ENCODE data around the gene KIAA1217.

The KIAA1217 gene

GRCh38 chr10:24208661-24209431 is at the start of gene KIAA1217:
Gene KIAA1217, plus strand, starts transcription at chr10:24209138. Its CDS starts 56 bp downstream, at chr10:24209194.
- DNase-seq: no peak

GRCh38 chr10:24162206-24162985 is 46.5 kb upstream of the KIAA1217 start:
- no peak for DNase-seq

GRCh38 chr10:24163485-24163884 is 45.5 kb upstream of the KIAA1217 start:
- DNase-seq: no peak

- no peak for DNase-seq
These were observed 40.4 kb upstream of the KIAA1217 start for GRCh38 chr10:24168258-24169170.

- DNase-seq: no peak
These were observed 38.7 kb upstream of the KIAA1217 start for GRCh38 chr10:24170199-24170598.

GRCh38 chr10:24172909-24173308 is 36.0 kb upstream of the KIAA1217 start:
- no peak for DNase-seq

GRCh38 chr10:24174014-24174413 is 34.9 kb upstream of the KIAA1217 start:
- DNase-seq: no peak

GRCh38 chr10:24176658-24177057 is 32.3 kb upstream of the KIAA1217 start:
- DNase-seq: no peak

- no peak for DNase-seq
These were observed 31.3 kb upstream of the KIAA1217 start for GRCh38 chr10:24177636-24178035.

- DNase-seq: no peak
These were observed 28.0 kb upstream of the KIAA1217 start for GRCh38 chr10:24180891-24181290.

GRCh38 chr10:24184455-24184854 is 24.5 kb upstream of the KIAA1217 start:
- no peak for DNase-seq

- no peak for DNase-seq
These were observed 15.6 kb upstream of the KIAA1217 start for GRCh38 chr10:24193330-24193729.

- DNase-seq: no peak
These were observed 11.7 kb upstream of the KIAA1217 start for GRCh38 chr10:24197263-24197662.

GRCh38 chr10:24201503-24202180 is 7.3 kb upstream of the KIAA1217 start:
- no peak for DNase-seq

GRCh38 chr10:24202181-24202570 is 6.8 kb upstream of the KIAA1217 start:
- no peak for DNase-seq

GRCh38 chr10:24205821-24206220 is 3.1 kb upstream of the KIAA1217 start:
- no peak for DNase-seq

- no peak for DNase-seq
These were observed 2.6 kb upstream of the KIAA1217 start for GRCh38 chr10:24206334-24206733.

- no peak for DNase-seq
These were observed 2.0 kb upstream of the KIAA1217 start for GRCh38 chr10:24206926-24207325.

- no peak for DNase-seq
These were observed 1.6 kb upstream of the KIAA1217 start for GRCh38 chr10:24207341-24207740.

- DNase-seq: no peak
These were observed 942 bp upstream of the KIAA1217 start for GRCh38 chr10:24207781-24208611.

- no peak for DNase-seq
These were observed 464 bp downstream of the KIAA1217 start for GRCh38 chr10:24209432-24209771.
